HepG2 (cell line): ENCODE measurements around the gene LAMA5. TPM values are rescaled to one million over a fixed set of nuclear protein-coding genes. Genes with fewer than 3 reads are reported as not detected.
"Not testable (repeated sequence)": the region's sequence is repeated elsewhere in the genome, so short reads cannot be mapped to it uniquely, and the experiment has no call there.

ENCODE experiments used
- ATAC-seq: fragments of 200-7000 bp; cut with Tn5 transposase; 3 replicates; pipeline ENCODE4 v1.9.1; 2020; ENCODE audit warnings: mild to moderate bottlenecking, moderate library complexity
- BruUV-seq: library from RNA; stranded (reverse); fragments of 400-500 nt; replicated peaks from 2 replicates; lab custom pipeline; 2021; lab: Mats Ljungman, UMichigan
- CTCF ChIA-PET: fragments of 300-600 bp; formaldehyde crosslinking; extraction: SDS; loops from one replicate; lab custom pipeline; 2021; ENCODE audit warnings: low total read pairs, inconsistent platforms, low intra/inter-chr PET ratio; lab: Yijun Ruan, JAX
- POLR2A ChIA-PET: fragments of 350-600 bp; sonication (Branson Sonifier 250); formaldehyde crosslinking; loops from one replicate; lab custom pipeline; 2020; ENCODE audit warnings: antibody characterized with exemption, inconsistent platforms; lab: Yijun Ruan, JAX
- DNase-seq: peaks from one replicate; pipeline ENCODE4 v3.0.0-alpha.2; 2015; ENCODE audit warnings: low spot score
- FAIRE-seq: peaks from 3 replicates; lab custom pipeline; 2011; peaks lifted over from hg19 to GRCh38; lab: Jason Lieb, UNC
- H2AFZ ChIP-seq: one replicate; pipeline ENCODE4 v1.6.1; 2011; ENCODE audit warnings: low read length, inconsistent platforms
- H3K27ac ChIP-seq: fragments of 300-600 bp; 3 replicates; pipeline ENCODE4 v1.8.0; 2011; ENCODE audit warnings: mixed run types, mild to moderate bottlenecking, mixed read lengths, low read length, inconsistent platforms; ENCODE audit not compliant: insufficient read depth; ENCODE audit errors: extremely low read length
- H3K27me3 ChIP-seq, 2 experiments: fragments of 200-600 bp in 1 of 2; 2 replicates in 1 of 2; 3 replicates in 1 of 2; pipeline versions ENCODE4 v1.6.0 to v1.8.0; 2011; ENCODE audit warnings: low read length in 2 of 2, mild to moderate bottlenecking in 2 of 2, moderate library complexity in 2 of 2, inconsistent platforms in 1 of 2; ENCODE audit not compliant: insufficient read depth in 2 of 2, control insufficient read depth in 1 of 2
- H3K36me3 ChIP-seq, 2 experiments: fragments of 200-600 bp in 1 of 2; replicated peaks in 1 of 2; 2 replicates in 1 of 2; 3 replicates in 1 of 2; pipeline versions ENCODE4 v1.5.1 to v1.8.0; 2011; ENCODE audit warnings: low read length in 2 of 2, inconsistent platforms in 1 of 2; ENCODE audit not compliant: insufficient read depth in 2 of 2, control insufficient read depth in 1 of 2
- H3K4me1 ChIP-seq: 2 replicates; pipeline ENCODE4 v1.5.1; 2012; ENCODE audit warnings: low read length, inconsistent platforms; ENCODE audit not compliant: insufficient read depth
- H3K4me2 ChIP-seq: 2 replicates; pipeline ENCODE4 v1.6.0; 2011; ENCODE audit warnings: low read depth, low read length, inconsistent platforms
- H3K4me3 ChIP-seq, 3 experiments: fragments of 200-600 bp in 1 of 3; sonication (generic), shearing (Covaris generic) in 1 of 3; replicated peaks in 1 of 3; 2 replicates each; pipeline ENCODE4 v1.5.1; 2011 to 2016; ENCODE audit warnings: low read length in 3 of 3, inconsistent platforms in 2 of 3, low read depth in 2 of 3, mild to moderate bottlenecking in 2 of 3, control low read depth in 1 of 3, mixed read lengths in 1 of 3; ENCODE audit not compliant: insufficient read depth in 1 of 3
- H3K79me2 ChIP-seq: one replicate; pipeline ENCODE4 v1.6.1; 2011; ENCODE audit warnings: low read length, inconsistent platforms; ENCODE audit not compliant: insufficient read depth
- H3K9ac ChIP-seq: 2 replicates; pipeline ENCODE4 v1.6.0; 2011; ENCODE audit warnings: mild to moderate bottlenecking, low read depth, low read length, inconsistent platforms; ENCODE audit not compliant: insufficient read depth
- H3K9me3 ChIP-seq: 2 replicates; pipeline ENCODE4 v1.5.1; 2012; ENCODE audit warnings: mild to moderate bottlenecking, low read length
- H4K20me1 ChIP-seq: 2 replicates; pipeline ENCODE4 v1.6.0; 2011; ENCODE audit warnings: inconsistent platforms, mild to moderate bottlenecking, low read length, moderate library complexity; ENCODE audit not compliant: insufficient read depth
- AGO1 ChIP-seq: fragments of 200-400 bp; formaldehyde crosslinking; IDR thresholded peaks from 2 replicates; pipeline ENCODE4 v1.6.1; 2017; ENCODE audit warnings: mild to moderate bottlenecking, low read depth, low read length, moderate library complexity; ENCODE audit not compliant: poor library complexity, severe bottlenecking
- AGO2 ChIP-seq: fragments of 200-400 bp; formaldehyde crosslinking; optimal IDR thresholded peaks from 2 replicates; pipeline ENCODE3; 2017; ENCODE audit warnings: mild to moderate bottlenecking, low read depth, low read length, moderate library complexity
- CBFB ChIP-seq: sonication (generic); formaldehyde crosslinking; IDR thresholded peaks from 2 replicates; pipeline ENCODE4 v1.4.0; 2020; ENCODE audit warnings: missing genetic modification reagents
- GABPB1 ChIP-seq: IDR thresholded peaks from 2 replicates; pipeline ENCODE4 v1.6.1; 2016; ENCODE audit warnings: mild to moderate bottlenecking, missing genetic modification reagents, moderate library complexity, missing compliant biosample characterization
- HNRNPLL ChIP-seq: fragments of 200-400 bp; formaldehyde crosslinking; IDR thresholded peaks from 2 replicates; pipeline ENCODE4 v1.6.1; 2017; ENCODE audit warnings: mild to moderate bottlenecking, low read depth, low read length; ENCODE audit not compliant: poor library complexity, severe bottlenecking
- KDM2A ChIP-seq: sonication (generic); formaldehyde crosslinking; IDR thresholded peaks from 2 replicates; pipeline ENCODE4 v1.4.0; 2020; ENCODE audit warnings: low read depth, missing genetic modification reagents, borderline replicate concordance
- LBX2 ChIP-seq: sonication (generic); formaldehyde crosslinking; IDR thresholded peaks from 2 replicates; pipeline ENCODE4 v1.5.0; 2020; ENCODE audit warnings: missing genetic modification reagents, mild to moderate bottlenecking, borderline replicate concordance
- POGZ ChIP-seq: sonication (generic); formaldehyde crosslinking; IDR thresholded peaks from 2 replicates; pipeline ENCODE4 v1.4.0; 2020; ENCODE audit warnings: mild to moderate bottlenecking, missing genetic modification reagents
- RAD21 ChIP-seq: fragments of 450-650 bp; formaldehyde crosslinking; IDR thresholded peaks from 2 replicates; pipeline ENCODE4 v1.5.0; 2020; ENCODE audit warnings: mild to moderate bottlenecking
- SAFB2 ChIP-seq: sonication (generic); formaldehyde crosslinking; IDR thresholded peaks from 2 replicates; pipeline ENCODE4 v1.5.1; 2020; ENCODE audit warnings: missing genetic modification reagents, low read depth, mild to moderate bottlenecking, borderline replicate concordance
- SRSF1 ChIP-seq: fragments of 200-400 bp; formaldehyde crosslinking; optimal IDR thresholded peaks from 2 replicates; pipeline ENCODE3; 2017; ENCODE audit warnings: mild to moderate bottlenecking, low read depth, low read length, moderate library complexity
- UBTF ChIP-seq: sonication (generic); formaldehyde crosslinking; IDR thresholded peaks from 2 replicates; pipeline ENCODE4 v1.4.0; 2020; ENCODE audit warnings: mild to moderate bottlenecking, missing genetic modification reagents
- ZBTB33 ChIP-seq: sonication (generic); formaldehyde crosslinking; IDR thresholded peaks from 2 replicates; pipeline ENCODE4 v1.4.0; 2020; ENCODE audit warnings: missing genetic modification reagents
- ZFY ChIP-seq: sonication (generic); formaldehyde crosslinking; IDR thresholded peaks from 2 replicates; pipeline ENCODE4 v1.4.0; 2020; ENCODE audit warnings: missing genetic modification reagents
- ZNF850 ChIP-seq: sonication (generic); formaldehyde crosslinking; conservative IDR thresholded peaks from 2 replicates; pipeline ENCODE4 v1.9.0; 2021; ENCODE audit warnings: mild to moderate bottlenecking, missing genetic modification reagents
- WGBS: methylation state at CpG from one replicate; pipeline ENCODE4 v1.1.6; 2017; ENCODE audit warnings: low lambda C conversion rate; 5-methylcytosine and 5-hydroxymethylcytosine counted together
- in situ Hi-C: cut with HindIII; loops from 2 replicates; pipeline ENCODE4 v1.10.0; 2017; ENCODE audit warnings: low pct_unique_long_range_greater_than_20kb; ENCODE audit not compliant: extremely low pct_ligation_motif_present
- intact Hi-C: fragments of 100-400 bp; cut with micrococcal nuclease; formaldehyde crosslinking; loops from one replicate; pipeline ENCODE4 v1.10.0; 2022; ENCODE audit not compliant: unreplicated experiment
- polyA plus RNA-seq, 8 experiments: library from polyadenylated mRNA; depleted of rRNA in 3 of 8; stranded (reverse) in 7 of 8; unstranded in 1 of 8; fragments of >200 nt; fragmentation: Illumina TruSeq in 4 of 8; extraction: Trizol in 4 of 8; gene quantifications; 2 replicates each; pipeline versions ENCODE4 v1.2.1 to v1.2.3, GENCODE V29; 2011 to 2016; ENCODE audit warnings: low read depth in 4 of 8, missing spikeins in 1 of 8, mixed read lengths in 1 of 8; ENCODE audit not compliant: insufficient read depth in 1 of 8
- total RNA-seq, 5 experiments: library from RNA; depleted of rRNA; stranded (reverse); fragments of >200 nt; fragmentation: Illumina TruSeq; extraction: Trizol; gene quantifications; 2 replicates each; pipeline ENCODE4 v1.2.3, GENCODE V29; 2016; ENCODE audit warnings: low read depth in 1 of 5

LAMA5 gene
- total and polyA plus RNA-seq, 2 of the 13 experiments (the other 11 are each of a cell fraction or from before 2014, with no cell fraction given) = 21.0 to 44.7 TPM

GRCh38 chr20:62374331-62375152, 7.4 kb upstream of the LAMA5 start (continued):
- TF ChIP-seq SRSF1 (no peak), CBFB (CRISPR knock-in tag) (peak; percentile 15; the same call in 1 of the 2 replicates), POGZ (CRISPR knock-in tag) (0 out of 2 replicates have a peak, but pooled peaks have one; percentile 16), UBTF (CRISPR knock-in tag) (peak; percentile 37), LBX2 (CRISPR knock-in tag) (0 out of 2 replicates have a peak, but pooled peaks have one; percentile 51), KDM2A (peak; percentile 28; the same call in 1 of the 2 replicates)
- TF ChIP-seq, all 625 proteins: peak for 74

- H4K20me1 ChIP-seq, H2AFZ ChIP-seq, DNase-seq, in situ Hi-C loops, H3K4me3 ChIP-seq, H3K4me2 ChIP-seq, H3K79me2 ChIP-seq, FAIRE-seq, H3K36me3 ChIP-seq, BruUV-seq, H3K27me3 ChIP-seq, H3K9ac ChIP-seq, H3K27ac ChIP-seq, ATAC-seq, H3K9me3 ChIP-seq: not testable (repeated sequence)
- intact Hi-C loops = loop anchor here (10.0 kb wide), 1 partner anchor 421 kb away; the partner anchor contains the start of gene MRGBP
- ChIA-PET CTCF (interaction anchor here (4.8 kb wide), 1 partner anchor 71 kb away, joined by 73 read pairs; the partner anchor contains the start of gene ADRM1), POLR2A (interaction anchor here (3.9 to 4.3 kb wide), 2 partner anchors 13 to 69 kb away, joined by 41 to 88 read pairs; partner anchors contain the start of genes ADRM1 and RPS21)
- peaks cover 85% of the 10 kb centered on the region for H3K4me1 ChIP-seq
- 88% methylated on average over 27 of the region's 40 CpGs for WGBS
- TF ChIP-seq AGO1 = peak; percentile 84
- 0 out of 2 replicates have a peak, but pooled peaks have one; percentile 21 for TF ChIP-seq GABPB1 (CRISPR knock-in tag)
- TF ChIP-seq ZBTB33 (CRISPR knock-in tag) = 0 out of 2 replicates have a peak, but pooled peaks have one; percentile 5
- TF ChIP-seq AGO2 = peak; percentile 79
- 0 out of 2 replicates have a peak, but pooled peaks have one; percentile 66 for TF ChIP-seq SAFB2 (CRISPR knock-in tag)
- TF ChIP-seq RAD21 = 0 out of 2 replicates have a peak, but pooled peaks have one; percentile 2
- TF ChIP-seq ZFY (CRISPR knock-in tag) = peak; percentile 0; the same call in 1 of the 2 replicates
- TF ChIP-seq HNRNPLL = peak; percentile 28
- TF ChIP-seq ZNF850 (CRISPR knock-in tag) = 0 out of 2 replicates have a peak, but pooled peaks have one; percentile 52
Measured at GRCh38 chr20:62373631-62374179, 6.6 kb upstream of the LAMA5 start.
